GM10847 (cell line): ENCODE results near the gene NDUFA8.

ENCODE experiments used
- POLR2A ChIP-seq: IDR thresholded peaks from 2 replicates; pipeline ENCODE4 v1.6.1; 2011; ENCODE audit not compliant: insufficient read length; ENCODE audit errors: extremely low read depth

Gene NDUFA8

DNA sequence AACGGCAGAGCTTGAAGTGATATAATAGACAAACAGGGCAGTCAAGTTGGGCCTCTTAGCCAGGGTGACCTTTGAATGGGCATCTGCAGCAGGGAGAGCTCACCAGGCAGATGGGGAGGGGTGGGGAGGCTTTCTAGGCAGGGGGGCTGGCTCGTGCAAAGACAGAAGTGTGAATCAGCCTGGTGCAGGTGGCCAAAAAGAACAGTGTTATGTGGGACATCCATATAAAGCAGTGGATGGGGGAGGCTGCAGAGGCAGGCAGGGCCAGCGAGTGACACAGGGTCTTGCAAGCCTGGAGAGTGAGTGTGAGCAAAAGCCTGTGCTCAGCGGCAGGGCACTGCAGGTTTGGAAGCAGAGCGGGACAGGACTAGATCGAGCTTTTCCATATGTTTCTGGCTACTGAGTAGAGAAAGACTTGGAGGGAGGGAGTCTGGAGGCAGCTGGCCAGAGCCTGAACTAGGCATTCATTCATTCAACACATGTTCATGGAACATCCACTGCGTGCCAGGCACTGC is 52.2 kb downstream of the NDUFA8 start:
- TF ChIP-seq POLR2A, result no peak

DNA sequence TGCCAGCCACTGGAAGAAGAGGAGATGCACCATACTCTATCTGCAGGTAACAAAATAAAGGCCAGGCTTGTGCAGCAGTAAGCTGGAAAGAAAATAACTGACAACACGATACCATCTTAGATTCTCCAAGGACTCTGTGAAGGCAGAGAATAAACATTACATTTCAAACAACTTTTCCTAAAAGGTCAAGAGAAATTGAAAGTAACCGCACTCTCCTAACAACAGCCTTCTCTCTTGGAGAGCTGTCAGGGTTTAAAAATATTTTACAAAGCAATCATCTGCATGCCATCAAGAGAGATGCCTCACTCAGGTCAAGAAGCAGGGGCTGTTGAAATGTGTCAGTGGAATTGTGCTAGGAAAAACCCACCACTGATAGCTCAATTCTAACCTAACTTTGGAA is 53.0 kb downstream of the NDUFA8 start:
- TF ChIP-seq POLR2A, result no peak

DNA sequence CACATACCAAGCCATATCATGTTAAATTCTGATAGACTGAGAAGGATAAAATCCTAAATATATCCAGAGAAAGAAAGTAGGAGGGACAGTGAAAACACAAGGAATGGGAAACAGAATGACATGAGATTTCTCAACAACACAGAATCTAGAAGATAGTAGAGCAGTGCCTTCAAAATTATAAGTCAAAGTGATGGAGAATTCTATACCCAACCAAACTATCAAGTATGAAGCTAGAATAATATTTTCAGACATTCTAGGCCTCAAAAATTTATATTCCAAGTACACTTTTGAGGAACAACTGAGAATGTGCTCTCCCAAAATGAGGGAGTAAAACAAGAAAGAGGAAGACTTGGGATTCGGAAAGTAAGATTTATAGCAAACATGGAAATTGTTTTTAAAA is 55.6 kb downstream of the NDUFA8 start:
- TF ChIP-seq POLR2A, result no peak

DNA sequence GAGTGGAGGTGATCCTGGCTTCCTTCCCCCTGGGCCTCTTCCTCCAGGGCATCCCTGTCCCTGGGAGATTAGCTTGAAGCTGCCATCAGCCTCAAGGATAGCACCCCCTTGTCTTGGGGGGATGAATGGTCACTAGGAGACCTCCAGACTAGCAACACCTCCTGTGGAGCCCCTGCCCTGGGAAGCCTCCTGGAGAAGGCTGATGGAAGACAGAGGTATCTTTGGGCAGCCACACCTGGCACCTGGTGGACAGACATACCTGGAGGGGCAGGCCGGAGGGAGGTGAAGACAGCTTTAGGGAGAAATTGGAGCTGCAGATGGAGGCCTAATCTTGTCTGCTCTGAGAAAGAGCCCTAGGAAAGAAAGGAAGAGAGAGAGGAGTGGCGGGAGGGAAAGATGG is 57.4 kb downstream of the NDUFA8 start:
- no peak for TF ChIP-seq POLR2A

DNA sequence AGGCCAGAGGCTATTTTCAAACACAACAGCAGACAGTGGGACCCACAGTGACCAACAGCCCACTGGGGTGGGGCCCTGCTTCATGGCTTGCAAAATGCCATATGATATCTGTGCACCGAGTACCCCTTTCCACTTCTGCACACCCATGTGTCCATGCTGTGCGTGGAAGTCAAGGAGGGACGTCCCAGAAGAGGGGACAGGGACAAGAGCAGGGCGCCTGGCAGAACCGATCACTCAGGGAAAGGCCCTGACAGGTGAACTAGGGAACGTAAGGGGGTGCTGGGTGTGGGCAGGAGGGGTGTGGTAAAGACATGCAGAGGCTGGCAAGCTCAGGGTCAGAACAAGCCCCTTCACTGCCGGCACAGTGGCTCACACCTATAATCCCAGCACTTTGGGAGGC is 58.8 kb downstream of the NDUFA8 start:
- no peak for TF ChIP-seq POLR2A

DNA sequence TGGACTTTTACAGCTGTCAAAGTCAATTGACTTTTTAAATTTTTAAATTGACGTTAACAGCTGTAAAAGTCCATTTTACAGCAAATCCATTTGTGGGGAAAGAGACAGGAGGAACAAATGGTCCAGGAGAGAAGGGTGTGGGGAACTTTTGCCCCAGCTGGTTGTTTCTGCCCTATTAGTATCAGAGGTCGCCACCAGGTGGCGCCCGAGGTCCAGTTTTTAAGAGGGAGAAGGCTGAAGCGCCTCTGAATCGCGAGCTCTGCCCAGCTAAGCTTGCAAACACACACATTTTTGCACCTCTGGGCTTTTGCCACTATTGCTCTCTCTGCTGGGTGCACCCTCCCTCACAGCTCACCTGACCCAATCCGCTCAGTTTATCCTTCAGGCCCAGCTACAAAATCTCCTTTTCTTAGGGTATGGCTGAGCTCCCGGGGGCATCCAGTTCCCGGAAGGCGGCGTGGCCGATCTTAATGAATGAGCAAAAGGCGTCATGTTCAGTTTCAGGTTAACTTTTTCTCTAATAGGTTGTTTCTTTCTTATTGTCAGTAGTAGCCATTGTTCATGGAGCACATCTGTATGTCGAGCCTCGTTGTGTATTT is 60.2 kb downstream of the NDUFA8 start:
- no peak for TF ChIP-seq POLR2A

DNA sequence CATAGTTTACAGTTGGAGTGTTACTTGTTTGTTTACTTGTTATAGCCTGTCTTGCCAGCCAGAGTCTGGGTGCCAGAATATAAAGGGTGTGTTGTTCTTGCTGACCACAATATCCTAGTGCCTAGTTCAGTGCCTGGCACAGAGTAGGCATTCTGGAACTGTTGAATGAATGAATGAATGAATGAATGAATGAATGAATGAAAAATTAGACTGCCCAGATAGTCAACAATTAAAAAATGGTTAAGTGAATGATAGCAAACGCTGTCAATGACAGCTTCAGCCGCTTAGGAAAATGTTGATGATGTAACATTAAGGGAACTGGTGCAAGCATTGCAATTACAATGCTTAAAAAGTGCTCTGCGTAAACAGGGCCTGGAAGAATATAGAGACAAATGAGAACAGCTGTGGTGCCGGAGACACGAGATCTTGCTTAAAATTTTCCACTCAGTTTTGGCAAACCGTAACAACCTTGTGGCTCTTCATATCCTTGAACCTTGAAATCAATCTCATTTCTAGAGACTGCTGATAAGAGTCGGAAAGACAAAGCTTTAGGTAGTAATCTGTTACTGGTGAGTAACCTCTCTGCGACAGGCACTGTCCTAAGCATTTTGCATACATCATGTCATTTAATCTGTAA is 61.8 kb downstream of the NDUFA8 start:
- no peak for TF ChIP-seq POLR2A

DNA sequence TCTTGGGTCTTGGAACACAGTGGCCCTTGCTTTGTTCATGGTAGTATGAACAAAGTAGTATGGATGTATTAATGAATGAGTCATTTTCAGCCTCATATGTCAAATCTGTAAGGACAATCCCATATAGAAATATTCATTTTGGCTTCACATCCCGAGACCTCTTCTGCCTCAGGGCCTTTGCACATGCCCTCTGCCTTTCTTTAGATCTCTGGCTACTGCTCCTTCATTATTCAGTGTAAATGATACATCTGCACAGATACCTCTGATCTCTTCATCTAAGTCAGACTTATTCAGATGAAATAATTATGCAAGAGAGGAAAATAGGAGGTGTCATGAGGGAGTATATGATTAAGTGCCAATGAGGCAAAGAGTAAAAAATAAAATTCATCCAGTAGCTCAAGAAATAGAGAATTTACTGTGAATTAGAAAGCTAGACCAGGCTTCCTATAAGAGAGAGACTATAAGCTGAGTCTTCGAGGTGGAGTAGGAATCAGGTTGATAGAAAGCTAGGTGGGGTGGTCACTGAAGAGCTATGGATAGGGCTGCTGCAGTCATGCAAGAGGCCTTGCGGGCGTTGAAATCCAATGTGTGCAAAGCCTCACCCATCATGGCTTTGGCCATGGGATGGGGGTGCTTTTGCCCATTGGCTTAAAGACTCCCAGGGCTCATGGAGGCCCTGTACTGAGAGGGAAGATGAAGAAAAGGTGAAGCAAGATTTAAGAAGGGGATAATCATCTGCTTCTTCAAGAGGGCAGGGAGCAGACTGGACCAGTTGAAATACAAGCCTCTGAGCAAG is 62.8 kb downstream of the NDUFA8 start:
- TF ChIP-seq POLR2A, result no peak

DNA sequence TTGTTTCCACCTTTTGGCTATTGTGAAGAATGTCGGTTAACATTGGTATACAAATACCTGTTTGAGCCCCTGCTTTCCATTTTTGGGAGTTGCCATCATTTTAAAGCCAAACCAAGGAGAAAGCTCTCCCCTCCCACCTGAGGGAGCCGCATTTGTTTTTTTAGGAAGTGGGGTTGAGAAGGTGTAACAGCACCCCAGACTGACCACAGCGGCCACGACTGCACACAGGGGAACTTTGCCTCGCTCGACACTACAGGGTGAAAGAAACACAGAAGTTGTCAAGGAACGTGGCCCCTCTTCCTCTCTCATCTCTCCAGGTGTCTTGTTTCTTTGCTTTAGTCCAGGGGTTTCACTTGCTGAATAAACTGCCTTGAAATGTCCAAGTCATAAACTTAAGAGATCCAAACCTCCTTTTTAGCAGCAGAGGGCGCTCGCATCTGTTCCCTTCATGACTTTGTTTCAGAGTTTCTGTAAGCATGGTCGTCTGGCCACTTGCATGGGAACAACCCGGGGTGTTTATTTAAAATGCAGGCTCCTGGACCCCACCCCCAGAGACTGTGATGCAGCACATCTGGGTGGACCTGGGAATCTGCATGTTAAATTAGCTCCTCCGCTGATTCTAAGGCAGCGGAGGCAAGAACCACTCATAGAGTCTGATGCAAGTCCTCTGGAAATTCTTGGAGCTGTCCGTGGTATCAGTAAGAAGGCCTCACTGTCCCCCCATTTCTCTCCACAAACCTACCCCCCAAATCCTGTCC is 64.4 kb downstream of the NDUFA8 start:
- TF ChIP-seq POLR2A, result no peak
